Right atrium auricular region (tissue), 2 donors: ENCODE data around the gene ZDHHC19. TPM values are rescaled to one million over a fixed set of nuclear protein-coding genes. Genes with fewer than 3 reads are reported as not detected.
"Not testable (repeated sequence)": the region's sequence is repeated elsewhere in the genome, so short reads cannot be mapped to it uniquely, and the experiment has no call there.

Experiments
- DNase-seq: peaks from one replicate; pipeline ENCODE4 v3.0.0-alpha.2; 2019; ENCODE audit warnings: low spot score
- H3K27ac ChIP-seq, 2 donors: fragments of 200-600 bp; sonication (generic); 1 replicate in 1 of 2; 2 replicates in 1 of 2; pipeline ENCODE4 v1.5.1; 2016 to 2019
- H3K27me3 ChIP-seq, 2 donors: fragments of 200-600 bp; sonication (generic); one replicate each; pipeline versions ENCODE4 v1.5.1 to v1.6.0; 2017 to 2019
- H3K36me3 ChIP-seq: fragments of 200-600 bp; sonication (generic); one replicate; pipeline ENCODE4 v1.5.1; 2016
- H3K4me1 ChIP-seq, 2 donors: fragments of 200-600 bp; sonication (generic); one replicate each; pipeline versions ENCODE4 v1.5.1 to v1.6.0; 2017 to 2019
- H3K4me3 ChIP-seq, 2 donors: fragments of 200-600 bp; sonication (generic); 1 replicate in 1 of 2; 2 replicates in 1 of 2; pipeline ENCODE4 v1.5.1; 2017 to 2019; ENCODE audit warnings: mild to moderate bottlenecking in 1 of 2, moderate library complexity in 1 of 2
- H3K9me3 ChIP-seq, 2 donors: fragments of 200-600 bp; sonication (generic); one replicate each; pipeline ENCODE4 v1.5.1; 2019
- CTCF ChIP-seq, 2 donors: fragments of 200-600 bp; sonication (generic); IDR thresholded peaks; one replicate each; pipeline ENCODE4 v1.5.1; 2019; ENCODE audit warnings: antibody characterized with exemption in 2 of 2
- total RNA-seq, 2 donors: library from RNA; depleted of rRNA; stranded (reverse); fragments of >200 nt; gene quantifications; one replicate each; pipeline ENCODE4 v1.1.0, GENCODE V29; 2016

Gene ZDHHC19
- total RNA-seq, 2 donors from 2014 or later: not detected

- no peaks in the 10 kb centered on the region for H3K4me1 ChIP-seq
- DNase-seq: no peak
- H3K27me3 ChIP-seq: no peaks in the 10 kb centered on the region
- no peak overlapping the region for H3K27ac ChIP-seq
- no peak for TF ChIP-seq CTCF (IDR thresholded peaks at IDR 0.05)
- peaks cover 44% of the 10 kb centered on the region for H3K36me3 ChIP-seq
- no peak overlapping the region for H3K4me3 ChIP-seq
- H3K9me3 ChIP-seq: no peaks in the 10 kb centered on the region
Measured at GRCh38 chr3:196246612-196247308, 35.6 kb upstream of the ZDHHC19 start.

GRCh38 chr3:196244166-196244565 is 33.0 kb upstream of the ZDHHC19 start:
- H3K9me3 ChIP-seq, H3K27me3 ChIP-seq, DNase-seq, H3K4me3 ChIP-seq, H3K27ac ChIP-seq, H3K4me1 ChIP-seq: not testable (repeated sequence)
- H3K36me3 ChIP-seq: peaks cover 58% of the 10 kb centered on the region

GRCh38 chr3:196241704-196242103 is 30.5 kb upstream of the ZDHHC19 start:
- Histone ChIP-seq H3K27me3 (no peaks in the 10 kb centered on the region), H3K4me1 (no peaks in the 10 kb centered on the region), H3K27ac (no peak overlapping the region), H3K9me3 (no peaks in the 10 kb centered on the region), H3K4me3 (no peak overlapping the region), H3K36me3 (peaks cover 69% of the 10 kb centered on the region)
- DNase-seq: no peak
- TF ChIP-seq CTCF (IDR thresholded peaks at IDR 0.05): no peak

GRCh38 chr3:196240424-196240823 is 29.2 kb upstream of the ZDHHC19 start:
- Histone ChIP-seq H3K4me3 (no peak overlapping the region), H3K36me3 (peaks cover 58% of the 10 kb centered on the region), H3K27me3 (no peaks in the 10 kb centered on the region), H3K9me3 (no peaks in the 10 kb centered on the region), H3K4me1 (no peaks in the 10 kb centered on the region), H3K27ac (no peak overlapping the region)
- no peak for DNase-seq
- no peak for TF ChIP-seq CTCF (IDR thresholded peaks at IDR 0.05)

GRCh38 chr3:196238612-196239560 is 27.7 kb upstream of the ZDHHC19 start:
- Histone ChIP-seq H3K9me3 (no peaks in the 10 kb centered on the region), H3K36me3 (peaks cover 51% of the 10 kb centered on the region), H3K27ac (no peak overlapping the region)

More at GRCh38 chr3:196238612-196239560, 27.7 kb upstream of the ZDHHC19 start:
- H3K4me1 ChIP-seq: no peaks in the 10 kb centered on the region
- no peak overlapping the region for H3K4me3 ChIP-seq
- DNase-seq: no peak
- TF ChIP-seq CTCF (IDR thresholded peaks at IDR 0.05): no peak
- no peaks in the 10 kb centered on the region for H3K27me3 ChIP-seq
